ENCODE data around the gene ANKZF1.

Gene ANKZF1

GRCh38 chr2:219207884-219208740 lies 21.5 kb upstream of the ANKZF1 start:
- no peak for DNase-seq (ENCODE audit: low spot score)

GRCh38 chr2:219209236-219210195 lies 20.1 kb upstream of the ANKZF1 start:
- no peak for DNase-seq (ENCODE audit: low spot score)

GRCh38 chr2:219210196-219210885 lies 19.3 kb upstream of the ANKZF1 start:
- no peak for DNase-seq (ENCODE audit: low spot score)

- DNase-seq (ENCODE audit: low spot score): no peak
Observed at GRCh38 chr2:219210886-219211362, 18.7 kb upstream of the ANKZF1 start.

GRCh38 chr2:219213026-219213415 lies 16.6 kb upstream of the ANKZF1 start:
- DNase-seq (ENCODE audit: low spot score): no peak

- no peak for DNase-seq (ENCODE audit: low spot score)
Observed at GRCh38 chr2:219213486-219214071, 16.0 kb upstream of the ANKZF1 start.

GRCh38 chr2:219214141-219214540 lies 15.5 kb upstream of the ANKZF1 start:
- DNase-seq (ENCODE audit: low spot score): no peak

GRCh38 chr2:219214786-219215185 lies 14.8 kb upstream of the ANKZF1 start:
- no peak for DNase-seq (ENCODE audit: low spot score)

GRCh38 chr2:219215871-219216534 lies 13.6 kb upstream of the ANKZF1 start:
- no peak for DNase-seq (ENCODE audit: low spot score)

GRCh38 chr2:219216535-219216915 lies 13.1 kb upstream of the ANKZF1 start:
- DNase-seq (ENCODE audit: low spot score): no peak

GRCh38 chr2:219218217-219218731 lies 11.3 kb upstream of the ANKZF1 start:
- no peak for DNase-seq (ENCODE audit: low spot score)

- DNase-seq (ENCODE audit: low spot score): no peak
Observed at GRCh38 chr2:219218732-219219701, 10.6 kb upstream of the ANKZF1 start, which contains the start of gene ABCB6. TSS of gene ABCB6 (minus strand) at chr2:219218958. CDS start at chr2:219218673, 285 bp downstream.

GRCh38 chr2:219219784-219220532 lies 9.6 kb upstream of the ANKZF1 start:
- DNase-seq (ENCODE audit: low spot score): no peak

GRCh38 chr2:219220652-219221402 lies 8.8 kb upstream of the ANKZF1 start:
- no peak for DNase-seq (ENCODE audit: low spot score)

GRCh38 chr2:219221957-219222518 lies 7.6 kb upstream of the ANKZF1 start:
- DNase-seq (ENCODE audit: low spot score): no peak

GRCh38 chr2:219223831-219224610 lies 5.6 kb upstream of the ANKZF1 start:
- no peak for DNase-seq (ENCODE audit: low spot score)

GRCh38 chr2:219225350-219225749 lies 4.3 kb upstream of the ANKZF1 start:
- DNase-seq (ENCODE audit: low spot score): no peak

All from LoVo (cell line).